HG03095 (cell line): ENCODE data around the gene DYSF.

Source experiments
- ATAC-seq: cut with Tn5 transposase; IDR thresholded peaks from one replicate; pipeline ENCODE4 v1.9.1; 2021; ENCODE audit warnings: moderate library complexity; ENCODE audit not compliant: unreplicated experiment

The DYSF gene

GRCh38 chr2:71564790-71565189 lies 111.4 kb downstream of the DYSF start:
- no peak for ATAC-seq

- no peak for ATAC-seq
Observed at GRCh38 chr2:71566372-71566771, 113.0 kb downstream of the DYSF start.

DNA sequence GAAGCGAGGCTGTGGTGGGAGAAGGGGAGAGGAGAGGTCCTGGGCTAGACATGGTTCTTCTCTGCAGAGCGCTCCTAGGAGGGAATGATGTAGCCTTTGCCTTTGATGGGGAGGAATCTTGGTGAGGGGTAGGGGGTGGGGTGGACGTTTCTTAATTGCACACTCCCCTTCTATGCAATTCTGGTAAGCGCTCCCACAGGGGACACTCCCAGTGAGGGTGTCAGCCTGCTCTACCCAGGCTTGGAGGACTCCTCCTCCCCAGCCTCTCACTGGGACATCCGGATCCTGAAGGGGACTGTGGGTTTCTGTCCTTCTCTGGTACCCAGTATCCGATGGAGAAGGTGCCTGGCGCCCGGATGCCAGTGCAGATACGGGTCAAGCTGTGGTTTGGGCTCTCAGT lies 114.3 kb downstream of the DYSF start:
- ATAC-seq: no peak

DNA sequence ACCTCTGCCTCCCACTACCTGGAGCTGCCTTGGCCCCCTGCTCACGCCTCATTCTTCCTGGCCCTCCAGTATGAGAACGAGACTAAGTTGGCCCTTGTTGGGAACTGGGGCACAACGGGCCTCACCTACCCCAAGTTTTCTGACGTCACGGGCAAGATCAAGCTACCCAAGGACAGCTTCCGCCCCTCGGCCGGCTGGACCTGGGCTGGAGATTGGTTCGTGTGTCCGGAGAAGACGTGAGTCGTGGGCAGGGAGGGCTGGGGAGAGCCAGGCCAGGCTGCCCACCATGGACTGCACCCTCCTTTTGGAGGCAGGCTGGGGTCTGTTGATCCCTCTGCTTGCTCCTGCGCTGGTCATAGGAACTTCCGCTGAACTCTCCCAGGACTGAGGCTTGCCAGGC lies 114.7 kb downstream of the DYSF start:
- no peak for ATAC-seq

- ATAC-seq: no peak
Observed at GRCh38 chr2:71570511-71570910, 117.2 kb downstream of the DYSF start.

DNA sequence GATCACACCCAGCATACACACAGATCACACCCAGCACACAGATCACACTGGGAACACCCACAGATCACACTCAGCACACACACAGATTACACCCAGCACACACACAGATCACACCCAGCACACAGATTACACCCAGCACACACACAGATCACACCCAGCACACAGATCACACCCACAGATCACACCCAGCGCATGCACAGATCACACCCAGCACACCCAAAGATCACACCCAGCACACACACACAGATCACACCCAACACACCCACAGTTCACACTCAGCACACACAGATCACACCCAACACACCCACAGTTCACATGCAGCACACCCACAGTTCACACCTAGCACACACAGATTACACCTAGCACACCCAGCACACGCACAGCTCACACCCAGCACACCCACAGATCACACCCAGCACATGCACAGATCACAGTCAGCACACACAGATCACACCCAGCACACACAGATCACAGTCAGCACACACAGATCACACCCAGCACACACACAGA lies 117.6 kb downstream of the DYSF start:
- ATAC-seq: no peak

DNA sequence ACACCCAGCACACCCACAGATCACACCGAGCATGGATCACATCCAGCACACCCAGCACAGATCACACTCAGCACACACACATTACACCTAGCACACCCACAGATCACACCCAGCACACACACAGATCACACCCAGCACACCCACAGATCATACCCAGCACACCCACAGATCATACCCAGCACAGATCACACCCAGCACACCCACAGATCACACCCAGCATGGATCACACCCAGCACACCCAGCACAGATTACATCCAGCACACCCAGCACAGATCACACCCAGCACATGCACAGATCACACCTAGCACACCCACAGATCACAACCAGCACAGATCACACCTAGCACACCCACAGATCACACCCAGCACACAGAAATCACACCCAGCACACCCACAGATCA lies 118.6 kb downstream of the DYSF start:
- ATAC-seq: no peak

GRCh38 chr2:71575966-71576365 lies 122.6 kb downstream of the DYSF start:
- ATAC-seq: no peak

DNA sequence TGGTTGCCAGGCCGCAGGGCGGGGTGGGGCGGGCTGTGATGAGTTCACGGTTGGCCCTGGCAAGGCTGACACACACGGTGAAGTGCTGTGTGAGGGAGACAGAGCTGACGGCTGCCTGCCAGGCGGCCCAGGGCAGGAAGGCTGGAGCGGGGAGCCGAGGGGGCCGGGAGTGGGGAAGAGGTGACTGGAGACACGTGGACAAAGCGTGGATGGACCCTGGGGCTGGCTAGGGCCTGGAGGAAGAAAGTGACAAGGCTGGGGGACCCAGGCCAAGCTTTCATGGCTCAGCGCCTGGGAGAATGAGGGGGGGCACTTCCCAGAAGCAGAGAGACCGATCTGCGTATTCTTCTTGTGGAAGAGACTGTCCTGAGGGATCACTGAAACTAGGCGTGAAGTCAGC lies 123.2 kb downstream of the DYSF start:
- ATAC-seq: no peak

DNA sequence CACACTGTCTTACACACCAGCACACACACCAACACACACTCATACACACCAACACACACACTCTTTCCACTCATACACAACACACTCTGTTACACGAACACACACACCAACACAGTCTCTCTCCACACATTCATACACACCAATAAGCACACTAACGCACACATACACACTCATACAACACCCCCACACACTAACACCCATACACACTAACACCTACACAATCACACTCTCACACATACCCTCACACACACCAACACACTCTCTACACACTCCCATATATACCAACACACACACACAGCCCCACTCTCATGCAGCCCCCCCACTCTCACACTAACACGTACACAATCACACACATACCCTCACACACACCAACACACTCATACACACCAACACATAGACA lies 123.8 kb downstream of the DYSF start:
- ATAC-seq: no peak

DNA sequence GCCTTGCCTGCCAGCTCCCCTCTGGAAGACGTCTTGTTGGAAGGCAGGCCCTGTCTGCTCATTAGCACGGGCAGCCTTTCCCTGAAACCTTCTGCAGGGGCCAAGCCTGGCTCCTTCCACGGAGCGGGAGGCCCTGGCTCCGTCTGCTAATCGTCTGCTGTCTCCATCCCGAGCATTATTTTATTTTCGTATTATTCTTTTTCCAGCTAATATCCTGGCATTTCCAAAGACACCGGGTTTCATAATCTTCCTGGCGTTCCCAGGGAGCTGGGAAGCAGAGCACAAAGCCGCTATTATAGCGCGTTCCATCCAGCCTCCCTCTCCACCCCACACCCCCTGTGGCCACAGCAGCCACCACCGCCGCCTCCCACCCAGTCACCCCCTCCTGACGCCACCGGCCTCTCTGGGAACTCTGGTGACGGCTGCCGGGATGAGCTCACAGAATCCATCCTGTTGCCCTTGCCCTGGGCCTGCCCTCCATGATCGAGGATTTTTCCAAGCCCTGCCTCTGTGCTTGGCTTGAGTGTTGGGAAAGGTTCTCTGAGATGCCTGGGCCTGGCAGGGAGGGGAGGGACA lies 125.5 kb downstream of the DYSF start:
- ATAC-seq: no peak

- ATAC-seq: no peak
Observed at GRCh38 chr2:71581026-71581425, 127.7 kb downstream of the DYSF start.

DNA sequence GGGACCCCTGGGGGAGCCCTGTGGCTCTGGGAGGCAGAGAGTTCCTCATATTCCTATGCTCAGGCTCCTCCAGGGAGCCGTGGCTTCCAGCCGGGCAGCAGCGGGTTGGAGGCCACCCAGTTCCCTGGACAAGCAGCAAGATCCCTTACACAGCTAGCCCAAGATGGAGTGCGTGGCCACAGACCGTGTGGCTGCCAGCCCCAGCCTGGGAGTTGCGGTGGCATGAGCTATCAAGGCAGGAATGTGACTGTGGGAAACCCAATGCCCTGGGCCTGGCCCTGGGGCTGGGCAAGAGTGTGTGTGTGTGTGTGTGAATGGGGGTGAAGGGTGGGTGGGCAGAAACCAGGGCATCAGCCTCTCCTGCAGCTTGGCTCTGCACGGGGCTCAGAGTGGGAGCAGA lies 130.5 kb downstream of the DYSF start:
- no peak for ATAC-seq

GRCh38 chr2:71586471-71586870 lies 133.1 kb downstream of the DYSF start:
- ATAC-seq: no peak

- ATAC-seq: no peak
Observed at GRCh38 chr2:71587509-71588073, 134.2 kb downstream of the DYSF start.

DNA sequence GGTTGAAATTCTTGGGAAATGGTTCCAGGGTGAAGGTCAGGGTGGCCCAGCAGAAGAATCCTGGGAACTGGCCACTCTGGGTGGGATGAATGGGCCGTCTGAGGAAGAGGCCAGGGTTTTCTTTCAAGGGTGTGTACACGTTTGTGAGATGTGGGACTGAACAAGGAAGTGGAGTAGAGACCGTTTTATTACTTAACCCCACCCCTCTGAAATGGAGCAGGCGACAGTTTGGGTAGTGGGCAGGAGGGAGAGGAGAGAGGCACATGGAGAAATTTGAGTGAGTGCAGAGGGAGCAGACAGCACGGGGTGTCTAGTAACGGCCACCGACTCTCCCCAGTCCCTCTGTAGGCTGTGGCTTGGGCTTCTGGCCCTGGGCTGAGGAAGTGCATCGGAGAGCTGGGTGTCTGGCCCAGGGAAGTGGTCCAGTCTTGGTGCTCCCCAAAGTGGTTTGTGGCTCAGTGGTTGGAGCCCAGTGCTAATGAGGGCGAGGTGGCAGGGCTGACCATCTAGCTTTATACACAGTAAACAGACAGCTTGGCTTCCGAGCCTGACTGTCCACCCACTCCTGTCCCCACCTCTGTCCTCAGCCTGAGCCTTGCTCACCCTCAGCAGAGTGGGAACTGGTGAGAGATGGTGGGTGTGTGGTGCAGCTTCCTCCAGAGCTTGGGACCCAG lies 135.3 kb downstream of the DYSF start:
- no peak for ATAC-seq

DNA sequence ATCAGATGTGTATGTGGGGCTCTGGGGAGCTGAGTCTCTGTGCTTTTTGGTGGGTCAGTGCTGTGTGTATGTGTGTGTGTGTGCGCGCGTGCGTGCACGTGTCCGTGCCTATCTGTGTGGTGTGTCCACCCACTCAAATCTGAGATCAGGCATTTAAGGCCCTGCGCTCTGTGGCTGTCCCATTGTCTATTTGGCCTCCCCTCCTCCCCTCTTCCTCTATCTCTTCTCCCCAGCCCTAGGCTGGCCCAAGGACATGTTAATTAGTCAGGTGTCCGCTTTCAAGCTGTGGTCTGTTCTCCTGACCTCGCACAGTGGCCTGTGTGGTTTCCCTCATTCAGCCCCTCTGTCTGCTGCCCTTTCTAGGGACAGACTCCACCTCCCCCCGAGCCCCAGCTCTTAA lies 136.4 kb downstream of the DYSF start:
- ATAC-seq: no peak

- no peak for ATAC-seq
Observed at GRCh38 chr2:71591044-71591443, 137.7 kb downstream of the DYSF start.

GRCh38 chr2:71592181-71592711 lies 138.9 kb downstream of the DYSF start:
- ATAC-seq: no peak

GRCh38 chr2:71595569-71595968 lies 142.2 kb downstream of the DYSF start:
- ATAC-seq: no peak

GRCh38 chr2:71596011-71596410 lies 142.7 kb downstream of the DYSF start:
- no peak for ATAC-seq

DNA sequence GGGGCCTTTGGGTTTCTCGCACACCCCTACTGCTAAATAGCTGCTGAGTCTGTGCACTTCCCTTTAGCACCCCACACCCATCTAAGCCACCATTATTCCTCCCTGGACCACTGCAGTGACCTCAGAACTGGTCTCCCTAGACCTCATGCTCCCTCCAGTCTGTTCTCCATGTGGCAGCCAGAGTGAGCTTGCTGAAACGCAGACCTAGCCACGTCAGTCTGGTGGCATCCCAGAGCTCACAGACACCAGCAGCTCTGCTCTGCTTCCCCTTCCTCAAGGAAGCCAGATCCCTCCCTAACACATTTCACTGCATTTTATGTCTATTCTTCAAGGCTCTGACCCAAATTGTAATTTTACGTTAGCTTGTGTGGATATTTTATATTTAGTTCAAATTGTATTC lies 144.4 kb downstream of the DYSF start:
- no peak for ATAC-seq
